ENCODE results near the gene HLA-DMB.

DNA sequence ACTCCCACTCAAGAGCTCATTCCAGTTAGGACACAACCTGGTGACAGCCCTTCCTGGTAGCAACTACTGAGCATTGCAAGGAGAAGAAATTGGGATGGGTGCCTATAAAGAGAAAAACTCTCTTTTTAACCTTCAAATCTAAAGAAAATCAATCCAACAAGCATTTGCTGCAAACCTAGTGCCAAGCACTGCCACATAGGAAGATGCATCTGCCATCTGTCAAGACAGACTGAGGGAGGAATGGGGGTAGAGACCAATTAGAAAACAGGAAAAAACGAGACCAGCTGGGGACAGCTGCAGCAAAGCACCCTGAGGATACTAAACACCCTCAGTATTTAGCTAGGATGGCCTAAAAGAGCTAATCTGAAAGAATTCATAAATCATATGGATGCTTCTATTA, 27.9 kb downstream of the HLA-DMB start:
- no peak for TF ChIP-seq CTCF (conservative IDR thresholded peaks at IDR 0.05 in 1 of 2, IDR thresholded peaks at IDR 0.05 in 1 of 2; ENCODE audit: low read depth in 1 of 2, low read length in 2 of 2)
- TF ChIP-seq EZH2 (IDR thresholded peaks at IDR 0.05; ENCODE audit: low read length, missing control alignments): no peak

All from fibroblast of lung (primary cell).